ENCODE data around the gene UNC93A.
"Not testable (repeated sequence)": the region's sequence is repeated elsewhere in the genome, so short reads cannot be mapped to it uniquely, and the experiment has no call there.

Gene UNC93A

DNA sequence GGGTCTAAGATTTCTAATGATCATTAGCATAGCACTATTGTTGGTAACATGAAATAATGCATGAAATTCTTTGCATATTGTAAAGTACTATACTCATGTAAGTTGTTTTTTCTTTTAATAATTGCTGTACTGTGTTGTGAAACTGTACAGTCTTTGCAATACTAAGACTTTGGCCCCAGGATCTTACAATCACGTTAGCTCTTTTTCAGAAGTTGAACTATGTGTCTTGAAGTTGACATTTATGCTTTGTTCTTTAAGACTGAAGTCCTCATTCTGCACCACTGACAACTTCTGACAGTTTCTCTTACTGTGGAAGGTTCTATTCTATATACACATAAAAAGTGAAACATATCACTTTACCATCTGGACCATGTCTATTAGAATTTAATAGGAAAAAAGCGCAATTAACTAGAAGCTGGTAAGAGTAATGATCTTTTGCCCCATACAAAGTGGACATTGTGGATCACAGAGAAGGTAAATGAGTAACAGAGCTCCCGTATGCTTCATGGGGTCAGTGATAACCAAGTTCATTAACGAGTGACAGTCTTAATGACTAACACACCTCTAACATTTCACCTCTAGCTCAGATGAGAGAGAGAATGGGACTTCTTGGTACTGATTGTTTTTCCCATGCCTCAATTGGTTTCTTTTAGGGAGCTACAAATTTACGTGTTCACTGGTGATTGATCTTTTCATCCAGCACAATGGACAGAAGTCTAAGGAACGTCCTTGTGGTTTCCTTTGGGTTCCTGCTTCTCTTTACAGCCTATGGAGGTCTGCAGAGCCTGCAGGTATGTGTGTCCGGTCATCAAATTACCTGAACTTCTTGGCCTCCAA lies at the start of gene UNC93A:
Gene UNC93A (plus strand): TSS at position 530 of the 837 bp plus-strand sequence. CDS start 175 bp downstream, at position 705.
- DNase-seq (ENCODE audit: low read depth): no peak

DNA sequence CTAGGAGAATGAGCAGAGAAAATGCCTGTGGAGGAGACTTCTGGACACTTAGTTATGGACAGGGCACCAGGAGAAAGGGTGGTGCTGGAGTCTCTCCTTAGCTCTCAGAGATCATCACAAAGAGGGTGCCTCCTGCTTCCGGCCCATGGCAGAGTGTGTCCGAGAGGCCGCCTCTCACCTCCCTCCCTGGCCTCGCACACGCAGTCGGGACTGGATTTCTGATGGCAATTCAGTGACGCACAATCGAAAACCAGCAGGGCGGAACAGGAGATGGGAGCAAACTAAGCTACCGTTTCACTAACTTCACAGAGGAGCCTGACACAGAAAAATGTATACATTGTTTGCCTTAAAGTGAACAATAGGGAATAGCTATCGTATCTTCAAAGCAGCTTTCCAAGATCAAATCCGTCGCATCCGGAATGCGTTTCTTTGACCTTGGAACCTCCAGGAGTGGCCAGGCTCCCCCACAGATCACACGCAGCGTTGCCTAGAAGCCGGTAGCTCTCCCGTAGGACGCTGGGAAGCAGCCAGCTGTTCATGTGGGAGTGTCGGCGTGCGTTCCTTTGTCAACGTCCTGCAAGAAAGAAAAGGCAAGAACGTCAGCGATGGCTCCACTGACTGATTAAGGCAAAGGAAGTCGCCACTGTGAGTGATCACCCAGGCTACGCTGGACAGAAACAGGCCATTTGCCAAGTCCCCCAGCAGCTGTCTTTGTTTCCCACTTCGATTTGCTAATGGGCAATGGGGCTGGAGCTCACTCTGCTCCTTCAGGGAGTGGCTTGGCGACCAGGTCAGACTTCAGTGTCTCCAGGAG lies 49.6 kb upstream of the UNC93A start:
- DNase-seq (ENCODE audit: low read depth): not testable (repeated sequence)

DNA sequence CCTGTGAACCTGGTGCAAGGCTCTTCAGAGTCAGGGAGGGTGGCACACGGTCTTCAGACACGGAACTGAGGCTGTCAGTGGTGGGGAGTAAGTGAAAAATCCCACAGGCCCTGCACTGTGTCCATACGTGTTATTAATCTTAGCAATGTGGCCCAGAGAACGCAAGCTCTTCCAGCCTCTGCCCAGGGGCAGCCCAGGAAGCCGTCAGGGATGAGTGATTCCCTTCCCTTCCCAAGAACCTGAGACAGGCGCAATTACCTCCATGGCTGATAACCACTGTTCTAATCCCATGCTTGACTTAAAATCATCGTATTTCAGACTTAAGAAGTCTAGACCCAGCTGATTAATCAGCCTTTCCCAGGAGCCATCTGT lies 49.0 kb upstream of the UNC93A start:
- DNase-seq (ENCODE audit: low read depth): not testable (repeated sequence)

DNA sequence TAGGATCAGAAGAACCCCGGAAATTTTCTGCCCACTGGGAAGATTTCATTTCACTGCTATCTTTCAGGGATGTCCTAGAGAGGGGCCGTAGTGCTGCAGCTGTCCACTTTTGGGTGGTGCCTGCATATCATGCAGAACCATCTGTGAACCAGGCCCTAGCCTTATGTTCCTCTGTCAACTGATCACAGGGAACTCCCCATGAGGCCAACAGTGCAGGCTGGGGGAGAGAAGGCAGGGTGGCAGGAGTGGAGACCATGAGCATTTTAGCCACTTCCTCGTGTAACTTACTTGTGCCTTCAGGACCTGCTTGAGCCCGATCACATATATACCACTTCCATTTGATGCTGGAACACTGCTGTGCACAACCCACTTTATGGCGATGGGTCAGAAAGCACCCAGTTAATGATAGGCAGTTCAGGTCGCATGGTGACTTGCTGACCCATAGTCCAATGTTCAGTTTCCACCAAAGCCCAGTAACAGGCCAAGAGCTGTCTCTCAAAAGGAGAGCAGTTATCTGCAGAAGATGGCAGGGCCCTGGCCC lies 48.5 kb upstream of the UNC93A start:
- DNase-seq (ENCODE audit: low read depth): not testable (repeated sequence)

DNA sequence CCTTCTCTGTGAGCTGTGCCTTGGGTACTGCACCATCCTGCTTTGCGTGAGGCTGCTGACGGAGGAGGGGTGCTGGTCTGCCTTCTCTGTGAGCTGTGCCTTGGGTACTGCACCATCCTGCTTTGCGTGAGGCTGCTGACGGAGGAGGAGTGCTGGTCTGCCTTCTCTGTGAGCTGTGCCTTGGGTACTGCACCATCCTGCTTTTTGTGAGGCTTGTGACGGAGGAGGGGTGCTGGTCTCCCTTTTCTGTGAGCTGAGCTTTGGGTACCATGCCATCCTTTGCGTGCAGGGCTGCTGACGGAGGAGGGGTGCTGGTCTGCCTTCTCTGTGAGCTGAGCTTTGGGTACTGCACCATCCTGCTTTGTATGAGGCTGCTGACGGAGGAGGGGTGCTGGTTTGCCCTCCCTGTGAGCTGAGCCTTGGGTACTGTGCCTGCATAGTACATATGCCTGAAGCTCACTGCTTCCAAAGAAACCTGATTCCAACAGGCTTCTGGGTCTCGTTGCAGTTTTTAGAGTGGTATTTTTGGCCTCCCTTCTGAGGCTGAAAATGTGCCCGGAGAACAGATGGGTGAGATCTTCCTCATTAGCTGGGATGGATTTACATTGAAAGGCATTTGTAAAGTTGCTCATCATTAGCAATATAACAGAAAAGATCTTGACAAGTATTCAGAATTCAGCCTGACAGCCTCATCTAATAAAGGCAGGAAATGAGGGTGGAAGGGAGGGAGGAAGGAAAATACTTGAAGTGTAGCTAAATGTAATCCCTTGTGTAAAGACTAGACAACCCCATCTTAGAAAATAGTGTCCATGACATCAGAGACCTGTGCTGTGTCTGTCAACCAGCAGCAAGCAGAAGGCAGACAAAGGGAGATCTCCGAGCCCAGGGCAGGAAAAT lies 46.8 kb upstream of the UNC93A start:
- DNase-seq (ENCODE audit: low read depth): no peak

DNA sequence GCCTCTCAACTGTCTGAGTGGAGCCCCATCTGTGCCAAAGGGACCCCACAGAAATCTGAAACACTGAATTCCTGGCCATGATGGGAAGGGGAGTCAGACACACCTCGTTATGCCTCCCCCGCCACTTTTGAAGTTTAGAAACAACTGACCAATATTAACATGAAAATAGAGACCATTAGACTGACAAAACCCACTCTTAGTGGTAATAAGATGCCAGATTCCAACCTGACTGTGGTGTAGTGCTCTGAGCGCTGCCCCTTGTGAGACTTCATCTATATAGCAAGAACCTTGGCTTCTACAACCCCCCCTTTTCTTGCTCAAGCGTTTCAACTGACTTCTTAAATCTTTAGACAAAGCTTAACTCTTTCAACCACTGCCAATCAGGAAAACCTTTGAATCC lies 46.1 kb upstream of the UNC93A start:
- DNase-seq (ENCODE audit: low read depth): no peak

DNA sequence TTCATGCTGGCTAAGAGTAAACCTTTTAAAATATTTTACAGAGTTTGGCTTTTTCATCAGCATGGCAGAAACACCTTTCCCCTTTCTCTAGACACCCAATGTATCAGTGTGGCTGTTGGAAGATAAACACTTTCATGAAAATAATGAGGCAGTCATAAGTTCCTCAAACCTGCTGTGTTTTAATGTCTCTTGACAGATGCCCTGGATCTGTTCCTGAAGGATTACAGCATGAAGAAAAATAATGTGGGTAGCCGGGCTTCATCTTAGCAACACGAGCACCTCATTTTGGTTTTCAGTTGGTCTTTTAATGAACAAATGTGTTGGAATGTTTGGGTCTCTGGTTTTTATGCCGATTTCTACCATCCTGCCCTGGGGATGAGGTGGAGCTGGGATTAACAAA lies 45.5 kb upstream of the UNC93A start:
- no peak for DNase-seq (ENCODE audit: low read depth)

- no peak for DNase-seq (ENCODE audit: low read depth)
These were observed 43.1 kb upstream of the UNC93A start for GRCh38 chr6:167247814-167248595.

- not testable (repeated sequence) for DNase-seq (ENCODE audit: low read depth)
These were observed 42.1 kb upstream of the UNC93A start for GRCh38 chr6:167248878-167249455.

DNA sequence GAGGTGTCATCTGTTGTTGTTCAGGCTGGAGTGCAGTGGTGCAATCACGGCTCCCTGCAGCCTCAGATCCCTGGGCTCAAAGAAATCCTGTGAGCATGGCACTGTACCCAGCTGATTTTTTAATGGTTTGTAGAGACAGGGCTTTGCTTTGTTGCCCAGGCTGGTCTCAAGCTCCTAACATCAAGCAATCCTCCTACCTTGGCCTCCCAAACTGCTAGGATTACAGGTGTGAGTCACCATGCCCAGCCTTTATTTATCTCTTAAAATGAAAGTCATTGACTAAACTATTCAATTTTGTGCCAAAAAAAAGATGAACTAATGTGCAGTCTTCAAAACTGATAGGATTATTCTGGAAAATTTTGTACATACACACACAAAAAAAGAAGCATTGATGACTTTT lies 38.8 kb upstream of the UNC93A start:
- DNase-seq (ENCODE audit: low read depth): no peak

GRCh38 chr6:167255918-167256553 lies 35.1 kb upstream of the UNC93A start:
- no peak for DNase-seq (ENCODE audit: low read depth)

GRCh38 chr6:167258646-167259045 lies 32.5 kb upstream of the UNC93A start:
- no peak for DNase-seq (ENCODE audit: low read depth)

GRCh38 chr6:167266057-167266829 lies 24.9 kb upstream of the UNC93A start:
- not testable (repeated sequence) for DNase-seq (ENCODE audit: low read depth)

DNA sequence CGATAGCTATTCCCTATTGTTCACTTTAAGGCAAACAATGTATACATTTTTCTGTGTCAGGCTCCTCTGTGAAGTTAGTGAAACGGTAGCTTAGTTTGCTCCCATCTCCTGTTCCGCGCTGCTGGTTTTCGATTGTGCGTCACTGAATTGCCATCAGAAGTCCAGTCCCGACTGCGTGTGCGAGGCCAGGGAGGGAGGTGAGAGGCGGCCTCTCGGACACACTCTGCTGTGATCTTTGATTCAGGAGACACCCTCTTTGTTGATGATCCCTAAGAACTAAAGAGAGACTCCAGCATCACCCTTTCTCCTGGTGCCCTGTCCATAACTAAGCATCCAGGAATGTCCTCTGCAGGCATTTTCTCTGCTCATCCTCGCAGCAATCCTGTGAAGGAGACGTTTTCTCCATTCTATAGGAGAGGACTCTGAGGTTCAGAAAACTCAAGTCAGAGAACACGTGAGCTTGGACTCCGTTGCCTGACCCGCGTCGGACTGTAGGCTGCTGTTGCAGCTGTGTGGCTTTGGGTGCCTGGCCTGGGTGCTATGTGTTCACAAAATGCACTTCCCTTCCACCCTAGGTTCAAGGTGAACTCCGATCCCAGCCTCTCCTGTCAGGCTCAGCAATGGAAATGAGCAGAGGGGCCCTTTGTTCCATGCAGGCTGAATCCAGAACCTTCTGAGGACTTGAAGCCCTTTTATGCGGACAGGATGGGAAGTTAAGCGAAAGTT lies 24.1 kb upstream of the UNC93A start:
- DNase-seq (ENCODE audit: low read depth): no peak

GRCh38 chr6:167267556-167267898 lies 23.6 kb upstream of the UNC93A start:
- DNase-seq (ENCODE audit: low read depth): not testable (repeated sequence)

DNA sequence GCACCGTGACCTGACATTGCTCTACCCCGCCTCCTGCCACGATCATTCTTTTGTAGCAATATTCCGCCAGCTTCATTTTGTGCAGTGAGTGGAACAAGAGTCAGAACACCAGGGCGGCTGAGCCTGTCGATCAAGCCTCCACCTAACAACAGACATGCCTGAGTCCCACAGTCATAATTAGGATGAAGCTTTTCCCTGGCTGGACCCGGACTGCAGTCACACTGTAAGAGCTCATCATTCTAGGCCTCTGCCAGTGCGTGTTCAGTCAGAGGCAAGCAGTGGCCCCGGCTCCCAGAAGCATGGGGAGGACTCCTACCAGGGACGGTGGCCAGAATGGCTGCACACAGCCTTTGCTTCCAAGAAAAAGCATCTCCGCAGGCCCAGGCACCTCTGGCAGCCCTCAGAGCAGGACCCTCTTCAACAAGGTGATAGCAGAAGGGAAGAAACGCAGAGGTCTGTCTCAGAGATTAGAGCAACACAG lies 23.2 kb upstream of the UNC93A start:
- no peak for DNase-seq (ENCODE audit: low read depth)

DNA sequence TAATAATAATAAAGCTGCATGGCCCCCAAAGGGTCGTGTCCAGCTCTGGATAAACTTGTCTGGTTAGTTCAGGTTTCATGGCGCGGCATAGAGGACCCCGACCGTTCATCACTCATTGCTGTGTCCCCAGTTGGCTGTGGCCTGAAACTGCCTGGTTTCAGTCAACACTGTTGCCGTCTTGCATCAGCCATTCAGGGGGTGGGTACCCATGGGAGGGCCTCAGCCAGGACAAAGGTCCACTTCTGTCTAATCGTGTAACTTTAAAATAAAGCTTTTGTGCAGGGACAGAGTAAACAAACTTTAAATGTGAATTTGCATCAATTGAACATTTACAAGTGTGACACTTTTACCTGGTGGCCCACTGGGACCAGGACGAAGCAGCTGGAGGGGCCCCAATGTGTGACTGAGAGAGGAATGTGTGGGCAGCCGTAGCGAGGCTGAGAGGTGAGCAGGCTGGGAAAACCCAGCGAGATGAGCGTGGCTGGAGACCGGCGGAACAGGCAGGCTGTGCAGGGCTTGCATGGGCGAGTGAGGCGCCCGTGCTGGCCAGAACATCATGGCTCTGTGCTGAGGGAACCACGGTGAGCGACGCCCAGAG lies 22.3 kb upstream of the UNC93A start:
- no peak for DNase-seq (ENCODE audit: low read depth)
